HG02840 (cell line): ENCODE measurements around the gene RAB27A.
"Not testable (repeated sequence)": the region's sequence is repeated elsewhere in the genome, so short reads cannot be mapped to it uniquely, and the experiment has no call there.

Experiments used
- ATAC-seq: cut with Tn5 transposase; IDR thresholded peaks from one replicate; pipeline ENCODE4 v1.9.1; 2021; ENCODE audit warnings: mild to moderate bottlenecking, moderate library complexity, moderate number of reproducible peaks; ENCODE audit not compliant: unreplicated experiment, low FRiP score

The RAB27A gene

DNA sequence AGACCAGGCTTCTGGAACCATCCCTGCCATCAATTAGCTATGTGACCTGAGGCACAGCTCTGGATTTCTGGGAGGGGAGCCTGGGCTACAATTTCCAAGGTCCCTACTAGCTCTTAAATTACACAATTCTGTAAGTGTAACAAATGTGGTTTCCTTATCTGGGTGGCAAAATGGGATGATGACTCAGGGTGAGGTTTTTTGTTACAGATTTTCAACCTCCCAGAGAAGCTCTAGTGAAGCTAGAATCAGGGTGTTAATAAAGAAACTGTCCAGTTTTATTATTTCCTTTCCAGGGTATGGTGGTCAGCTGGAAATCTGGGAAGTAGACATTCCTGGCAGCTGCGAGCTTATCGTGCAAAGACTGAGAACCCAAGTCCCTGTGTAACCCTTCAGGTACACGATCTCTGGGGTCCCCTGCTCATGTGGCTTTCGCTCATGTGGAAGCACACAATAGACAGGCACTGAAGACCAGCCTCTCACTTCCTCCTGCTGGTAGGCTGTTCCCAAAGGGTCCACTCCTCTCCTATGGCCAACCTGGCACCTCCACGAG, 7.3 kb downstream of the RAB27A start:
- ATAC-seq, result no peak

DNA sequence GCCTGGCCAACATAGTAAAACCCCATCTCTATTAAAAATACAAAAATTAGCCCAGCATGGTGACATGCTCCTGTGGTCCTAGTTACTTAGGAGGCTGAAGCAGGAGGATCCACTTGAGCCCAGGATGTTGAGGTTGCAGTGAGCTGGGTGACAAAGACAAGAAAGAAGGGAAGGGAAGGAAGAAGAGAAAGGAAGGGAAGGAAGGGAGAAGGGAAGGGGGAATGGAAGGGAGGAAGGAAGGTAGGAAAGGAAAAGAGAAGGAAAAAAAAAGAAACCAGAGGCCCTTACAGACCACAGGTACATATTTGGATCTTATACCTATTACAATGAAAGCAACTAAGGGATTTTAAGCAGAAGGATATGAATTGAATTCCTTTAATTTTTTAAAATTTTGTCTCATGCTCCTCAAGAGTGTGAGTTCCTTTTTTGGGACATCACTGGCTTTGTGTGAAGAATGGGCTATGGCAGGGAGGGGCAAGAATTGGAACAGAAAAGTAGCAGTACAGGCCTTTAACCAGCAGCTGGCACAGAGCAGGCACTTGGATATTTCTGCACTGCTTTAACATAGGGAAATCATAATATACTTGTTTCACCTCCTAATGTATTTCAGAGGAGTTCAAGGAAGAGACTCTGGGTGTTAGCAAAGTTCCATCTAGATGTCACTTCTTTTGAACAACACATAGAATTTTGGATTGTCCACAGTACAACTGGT, 7.9 kb downstream of the RAB27A start:
- ATAC-seq, result no peak

DNA sequence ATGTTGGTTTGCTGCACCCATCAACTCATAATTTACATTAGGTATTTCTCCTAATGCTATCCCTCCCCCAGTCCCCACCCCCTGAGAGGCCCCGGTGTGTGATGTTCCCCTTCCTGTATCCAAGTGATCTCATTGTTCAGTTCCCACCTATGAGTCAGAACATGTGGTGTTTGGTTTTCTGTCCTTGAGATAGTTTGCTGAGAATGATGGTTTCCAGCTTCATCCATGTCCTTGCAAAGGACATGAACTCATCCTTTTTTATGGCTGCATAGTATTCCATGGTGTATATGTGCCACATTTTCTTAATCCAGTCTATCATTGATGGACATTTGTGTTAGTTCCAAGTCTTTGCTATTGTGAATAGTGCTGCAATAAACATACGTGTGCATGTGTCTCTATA, 9.0 kb downstream of the RAB27A start:
- ATAC-seq, result not testable (repeated sequence)

DNA sequence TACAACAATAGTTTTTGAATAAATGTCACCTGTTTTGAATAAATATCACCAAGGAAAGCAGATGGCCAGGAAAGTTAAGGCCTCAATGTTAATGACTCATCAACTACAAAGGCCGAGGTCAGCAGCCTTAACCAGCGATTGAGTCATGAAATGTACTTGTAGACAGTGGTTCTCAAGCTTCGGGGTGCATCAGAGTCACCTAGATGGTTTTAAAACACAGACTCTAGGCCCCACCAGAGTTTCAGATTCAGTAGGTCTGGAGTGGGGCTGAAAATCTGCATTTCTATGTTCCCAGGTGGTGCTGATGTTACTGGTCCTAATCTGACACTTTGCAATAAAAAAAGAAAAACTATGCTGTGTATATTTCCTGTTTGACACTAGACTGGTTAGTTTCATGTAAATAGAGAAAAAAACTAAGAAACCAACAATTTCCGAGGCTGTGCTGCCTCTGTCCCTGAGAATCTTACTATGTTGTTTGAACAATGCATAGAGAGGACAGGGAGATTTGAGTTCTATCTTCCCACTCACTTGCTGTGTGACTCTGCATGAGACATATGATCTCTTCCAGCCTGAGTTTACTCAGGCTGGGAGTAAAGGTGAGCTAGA, 9.8 kb downstream of the RAB27A start:
- peak; percentile 87 for ATAC-seq

DNA sequence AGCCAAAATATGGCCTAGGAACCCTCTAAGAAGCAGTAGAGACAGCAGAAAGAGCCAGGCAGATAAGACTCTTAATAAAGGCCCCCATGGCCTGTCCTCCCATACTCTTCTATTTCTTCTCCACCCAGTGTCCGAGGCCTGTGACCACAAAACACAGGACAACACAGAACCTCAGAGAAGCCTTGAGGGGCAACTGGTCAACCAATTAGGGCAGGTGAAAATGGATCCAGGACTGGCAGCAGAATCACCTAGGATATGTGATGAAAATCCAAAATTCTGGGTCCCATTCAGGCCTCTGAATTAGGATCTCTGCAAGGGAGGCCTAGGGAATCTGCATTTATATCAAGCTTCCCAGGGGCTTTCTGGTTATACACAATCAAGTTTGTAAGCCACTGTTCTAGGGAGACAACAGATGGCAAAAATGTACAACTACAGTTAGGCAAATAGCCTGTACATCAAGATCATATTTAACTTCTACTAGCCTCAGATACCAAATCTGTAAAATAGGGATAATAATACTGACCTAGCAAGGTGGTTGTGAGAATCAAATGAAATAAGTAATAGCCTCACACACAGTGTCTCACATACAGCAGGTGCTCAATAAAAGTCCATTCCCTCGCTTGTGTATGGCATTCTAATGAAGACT, 10.4 kb downstream of the RAB27A start:
- ATAC-seq, result no peak

DNA sequence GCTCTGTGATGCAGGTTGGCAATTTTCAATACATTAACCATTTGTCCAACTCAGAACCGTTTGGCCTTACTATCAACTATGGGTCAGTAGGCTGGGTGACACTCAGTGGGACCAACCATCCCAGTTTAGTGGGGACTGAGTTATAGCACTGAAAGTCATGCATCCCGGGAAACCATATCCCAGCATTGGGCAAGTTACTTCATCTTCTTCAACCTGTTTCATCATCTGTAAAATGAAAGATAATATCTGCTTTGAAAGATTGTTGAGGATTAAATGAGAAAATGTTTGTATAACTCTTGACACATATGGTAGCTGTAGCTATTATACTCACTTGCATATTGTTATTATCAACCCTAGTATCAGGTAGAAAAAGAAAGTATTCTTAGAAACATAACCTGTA, 11.9 kb downstream of the RAB27A start:
- ATAC-seq, result no peak

DNA sequence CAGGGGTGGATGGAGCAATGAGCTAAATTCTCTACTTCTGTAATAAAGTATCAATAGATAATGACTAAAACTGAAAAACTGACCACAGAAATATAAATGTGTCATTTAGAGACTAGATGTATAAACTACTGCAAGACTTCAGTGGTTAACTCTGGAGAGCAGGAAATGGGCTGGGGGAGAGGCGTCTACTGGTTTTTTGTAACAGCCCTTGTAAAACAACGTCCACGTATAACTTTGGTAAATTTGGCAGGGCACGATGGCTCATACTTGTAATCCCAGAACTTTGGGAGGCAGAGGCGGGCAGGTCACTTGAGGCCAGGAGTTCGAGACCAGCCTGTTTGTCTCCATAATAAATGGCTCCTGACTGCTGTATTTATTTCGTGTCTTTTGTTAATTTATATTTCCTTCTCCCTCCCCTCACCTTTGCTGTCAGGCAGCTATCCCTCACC, 12.5 kb downstream of the RAB27A start:
- peak; percentile 49 for ATAC-seq

DNA sequence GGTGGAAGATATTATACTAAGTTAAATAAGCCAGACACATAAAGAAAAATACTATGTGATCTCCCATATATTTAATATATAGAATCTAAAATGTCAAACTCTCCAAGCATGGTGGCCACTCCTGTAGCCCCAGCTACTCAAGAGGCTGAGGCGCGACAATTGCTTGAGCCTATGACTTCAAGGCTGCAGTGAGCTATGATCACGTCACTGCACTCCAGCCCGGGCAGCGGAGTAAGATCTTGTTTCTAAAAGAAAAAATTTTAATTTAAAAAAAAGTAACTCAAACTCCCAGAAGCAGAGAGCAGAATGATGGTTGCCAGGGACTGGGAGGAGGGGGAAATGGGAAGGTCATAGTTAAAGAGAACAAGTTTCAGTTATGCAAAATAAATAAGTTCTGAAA, 13.3 kb downstream of the RAB27A start:
- no peak for ATAC-seq

DNA sequence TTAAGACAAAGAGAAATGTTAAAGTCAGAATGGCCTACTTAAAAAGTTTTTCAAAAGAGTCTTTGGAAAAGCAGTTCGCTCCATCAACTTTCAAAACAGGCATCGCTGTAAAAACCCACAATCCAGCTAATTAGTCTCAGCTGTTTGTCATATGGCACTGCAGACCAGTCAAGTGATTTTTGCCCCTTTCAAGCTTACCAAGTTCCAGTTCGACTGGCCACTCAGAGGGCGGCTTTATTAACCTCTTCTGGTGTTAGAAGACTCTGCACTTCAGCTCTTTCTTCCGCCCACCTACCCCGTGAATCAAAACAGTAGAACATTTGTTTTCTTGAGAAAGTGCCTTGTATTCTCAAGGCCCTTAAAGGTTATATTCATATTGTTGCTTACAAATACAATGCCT, 19.3 kb downstream of the RAB27A start:
- no peak for ATAC-seq

DNA sequence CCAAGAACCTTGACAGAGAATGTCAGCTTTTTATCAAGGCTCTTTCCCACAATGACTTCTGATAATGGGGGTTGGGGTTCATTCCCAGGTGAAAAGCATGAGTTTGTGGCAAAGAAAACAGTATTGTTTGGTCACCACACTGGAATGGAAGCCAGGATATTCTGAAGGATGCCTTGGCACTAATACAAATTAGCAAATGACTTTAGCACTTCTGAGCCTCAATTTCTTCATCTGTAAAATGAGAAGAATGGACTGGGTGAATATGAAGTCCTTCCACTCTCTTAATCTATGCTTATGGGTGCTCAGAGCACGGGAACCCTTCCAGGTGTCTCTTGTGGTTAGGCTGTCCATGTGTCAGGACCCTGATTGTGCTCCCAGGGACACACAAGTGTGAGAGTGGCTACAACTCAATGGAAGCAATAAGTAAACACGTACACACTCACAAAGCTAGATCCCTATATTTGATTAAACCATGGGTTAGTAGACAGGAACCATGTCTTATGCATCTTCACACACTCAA, 21.4 kb downstream of the RAB27A start:
- ATAC-seq, result no peak

DNA sequence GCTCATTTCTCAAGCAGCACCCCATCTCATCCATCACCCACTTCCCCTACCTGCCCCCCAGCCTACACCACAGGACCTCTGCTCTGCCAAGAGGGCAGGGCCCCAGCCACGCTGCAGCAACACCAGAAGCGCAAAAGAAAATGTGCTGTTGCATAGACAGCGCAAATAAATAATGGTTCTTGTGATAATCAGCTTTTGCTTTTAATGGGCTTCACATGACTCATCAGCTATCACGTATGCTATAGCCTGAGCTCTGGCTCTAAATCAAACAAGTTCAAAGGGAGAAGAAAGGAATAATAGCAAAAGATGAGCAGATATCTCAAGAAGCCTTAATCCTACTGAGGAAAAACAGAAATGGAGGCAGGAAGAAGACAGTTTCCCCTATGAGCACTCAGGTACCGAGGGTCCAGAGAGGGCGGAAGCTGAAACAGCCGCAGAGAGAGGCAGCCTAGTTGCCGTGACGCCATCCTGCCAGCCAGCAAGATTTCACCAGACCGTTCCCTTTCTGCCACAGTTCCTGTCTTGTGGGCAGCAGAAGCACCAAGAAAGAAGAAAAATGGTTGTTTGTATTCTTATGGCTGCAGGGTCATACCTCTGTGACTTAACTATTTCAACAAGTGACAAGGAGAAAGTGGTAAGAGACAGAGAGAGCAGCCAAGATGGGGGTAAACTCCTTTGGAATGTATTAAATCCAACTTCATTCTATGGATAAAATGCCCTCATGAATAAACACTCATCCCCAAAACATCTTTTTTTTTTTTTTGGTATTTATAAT, 22.0 kb downstream of the RAB27A start:
- ATAC-seq, result peak; percentile 87

DNA sequence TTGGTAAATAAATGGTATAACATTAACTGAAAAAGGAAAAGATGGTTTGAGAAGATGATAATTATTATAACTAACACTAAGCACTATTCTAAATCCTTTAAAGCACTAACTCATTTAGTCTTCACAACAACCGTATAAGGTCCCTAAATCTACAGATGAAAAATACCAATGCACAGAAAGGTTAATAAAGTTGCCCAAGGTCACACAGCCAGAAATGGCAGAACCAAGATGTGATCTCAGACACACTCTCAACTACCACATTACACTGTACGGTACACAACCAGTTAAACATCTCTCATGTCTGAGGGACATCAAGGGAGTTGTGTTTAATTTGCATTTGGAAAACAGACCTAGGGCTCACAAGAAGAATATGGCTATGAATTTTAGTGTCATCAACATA, 23.1 kb downstream of the RAB27A start:
- ATAC-seq, result no peak

DNA sequence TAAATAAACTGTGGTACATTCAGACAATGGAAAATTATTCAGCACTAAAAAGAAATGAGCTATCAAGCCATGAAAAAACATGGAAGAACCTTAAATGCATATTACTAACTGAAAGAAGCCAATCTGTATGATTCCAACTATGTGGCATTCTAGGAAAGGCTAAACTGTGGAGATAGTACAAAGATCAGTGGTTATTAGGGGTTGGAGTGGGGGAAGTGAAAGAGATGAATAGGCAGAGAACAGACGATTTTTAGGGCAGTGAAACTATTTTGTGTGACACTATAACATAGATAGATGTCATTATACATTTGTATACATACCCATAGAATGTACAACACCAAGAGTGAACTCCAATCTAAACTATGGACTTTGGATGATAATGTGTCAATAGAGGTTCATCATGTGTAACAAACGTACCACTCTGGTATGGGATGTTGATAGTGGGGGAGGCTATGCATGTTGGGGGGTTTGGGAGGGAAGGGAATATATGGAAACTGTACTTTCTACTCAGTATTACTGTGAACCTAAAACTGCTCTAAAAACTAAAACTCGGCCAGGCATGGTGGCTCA, 29.0 kb downstream of the RAB27A start:
- no peak for ATAC-seq

DNA sequence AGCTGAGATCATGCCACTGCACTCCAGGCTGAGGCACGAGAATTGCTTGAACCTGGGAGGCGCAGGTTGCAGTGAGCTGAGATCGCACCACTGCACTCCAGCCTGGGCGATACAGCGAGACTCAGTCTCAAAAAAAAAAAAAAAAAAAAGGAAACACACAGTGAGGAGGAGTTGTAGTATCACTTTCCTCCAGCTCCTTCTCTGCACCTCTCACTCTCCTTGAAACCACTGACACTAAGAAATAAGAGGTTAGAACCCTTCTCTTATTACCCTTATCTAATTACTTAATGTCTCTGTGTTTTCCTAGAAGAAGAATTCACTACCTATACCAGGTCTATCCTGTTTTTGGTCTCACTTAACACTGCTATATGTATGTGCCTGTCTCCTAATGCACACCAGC, 31.7 kb downstream of the RAB27A start:
- ATAC-seq, result no peak

DNA sequence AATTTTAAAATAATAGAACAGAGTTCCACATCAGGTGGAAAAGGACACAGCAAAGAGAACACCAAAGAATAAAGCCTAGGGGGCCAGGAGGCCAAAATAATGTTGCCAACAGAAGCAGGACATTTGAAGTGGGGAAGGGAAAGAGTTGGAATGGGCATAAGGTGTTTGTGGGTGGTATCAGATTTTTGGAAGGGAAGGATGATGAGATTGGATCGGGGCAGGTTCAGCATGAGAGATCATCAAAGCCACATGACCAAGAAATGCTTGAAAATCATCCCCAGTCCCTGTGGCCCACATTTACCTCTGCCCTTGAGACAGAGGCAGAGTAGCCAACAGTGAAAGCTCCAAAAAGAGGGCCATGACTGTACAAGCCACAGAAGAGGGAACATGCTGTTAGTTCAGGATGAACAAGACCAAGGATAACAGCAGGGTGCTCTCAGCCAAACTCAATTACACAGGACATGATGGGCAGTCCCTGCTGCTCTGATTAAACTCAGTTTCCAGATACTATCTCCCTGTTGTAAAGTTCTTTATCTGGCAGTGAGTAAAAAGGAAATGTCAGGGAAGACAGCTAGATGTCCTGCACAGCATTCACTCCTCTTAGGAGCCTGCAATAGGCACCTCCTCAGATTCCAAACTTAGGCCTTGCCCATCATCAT, 32.5 kb downstream of the RAB27A start:
- no peak for ATAC-seq

DNA sequence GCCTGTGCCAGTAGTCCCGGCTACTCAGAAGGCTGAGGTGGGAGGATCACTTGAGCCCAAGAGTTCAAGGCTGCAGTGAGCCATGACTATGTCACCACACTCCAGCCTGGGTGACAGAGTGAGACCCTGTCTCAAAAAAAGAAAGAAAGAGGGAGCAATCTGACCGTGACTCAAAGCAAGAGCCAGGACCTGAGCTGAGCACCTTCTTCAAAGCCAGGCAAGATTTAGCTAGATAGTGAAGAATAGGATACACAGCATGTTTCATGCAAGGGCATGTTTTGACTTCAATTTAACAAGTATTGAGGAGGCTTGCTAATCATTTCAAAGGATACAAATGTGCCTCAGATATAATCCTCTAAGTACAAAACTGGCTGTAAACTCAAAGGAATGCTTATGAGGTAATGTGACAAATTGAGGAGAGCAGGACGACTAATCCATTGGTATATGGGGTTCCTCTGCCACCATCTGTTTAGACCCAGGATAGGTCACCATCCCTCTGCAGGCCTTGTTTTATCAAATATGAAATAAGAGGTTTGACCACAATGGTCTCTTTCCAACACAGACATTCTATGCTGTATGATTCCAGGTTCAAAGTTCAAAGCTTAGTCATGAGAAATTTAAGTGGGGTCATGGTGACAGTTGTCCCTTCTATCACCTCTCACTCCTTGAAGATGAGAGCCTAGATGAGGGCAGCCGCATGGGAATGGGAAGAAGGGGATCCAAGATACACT, 33.2 kb downstream of the RAB27A start:
- no peak for ATAC-seq

DNA sequence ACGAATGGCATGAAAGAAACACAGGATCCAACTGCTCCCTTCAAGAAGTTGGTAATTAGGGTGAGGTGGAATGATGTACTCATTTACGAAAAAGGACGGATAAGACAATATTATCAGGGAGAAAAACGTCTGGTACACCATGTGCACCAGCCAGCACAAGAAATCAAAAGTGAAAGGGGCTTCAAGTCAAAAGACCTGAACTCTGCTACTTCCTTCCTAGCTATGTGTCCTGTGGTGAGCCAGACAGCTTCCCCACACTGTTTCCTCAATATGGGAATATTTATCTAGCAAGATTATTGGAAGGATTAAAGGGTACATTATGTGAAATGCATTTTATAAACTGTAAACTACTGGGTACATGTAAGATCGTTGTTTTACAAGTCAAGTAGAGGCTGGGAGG, 33.9 kb downstream of the RAB27A start:
- no peak for ATAC-seq

DNA sequence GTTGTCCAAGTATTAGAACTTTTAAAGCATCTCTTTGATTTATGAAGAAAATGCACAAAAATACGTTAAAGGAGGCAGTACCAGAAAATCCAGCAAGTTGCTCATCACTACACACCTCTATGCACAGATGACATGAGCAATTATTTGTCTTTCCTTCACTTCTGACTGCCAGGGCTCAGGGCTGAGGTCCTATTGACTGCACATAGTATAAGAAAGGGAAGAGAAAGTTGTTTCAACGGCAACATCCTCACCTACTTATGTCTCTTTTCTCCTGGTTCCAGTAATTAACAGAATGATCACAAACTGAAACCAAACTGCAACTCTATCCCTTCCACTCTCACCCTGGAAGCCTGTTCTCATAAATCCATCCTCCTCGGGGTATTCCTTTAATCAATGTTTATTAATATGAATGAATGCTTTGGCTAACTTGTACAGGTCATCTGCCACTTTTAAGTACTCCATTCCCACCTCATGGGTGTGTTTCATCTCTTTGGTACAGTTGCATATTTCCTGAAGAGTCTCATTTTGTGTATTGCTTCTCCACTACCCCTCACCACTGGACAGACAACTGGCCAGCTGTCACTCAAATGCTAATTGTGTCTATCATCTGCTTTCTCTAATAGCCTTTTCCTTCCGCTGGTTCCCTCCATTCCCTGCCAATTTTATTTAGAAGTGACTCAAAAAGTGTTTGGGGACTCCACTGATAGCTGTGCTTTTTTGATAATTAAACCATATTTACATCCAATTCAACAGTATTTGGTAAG, 34.5 kb downstream of the RAB27A start:
- no peak for ATAC-seq
